CD4-positive, alpha-beta T cell (primary cell): ENCODE results near the gene RNF5. TPM values are rescaled to one million over a fixed set of nuclear protein-coding genes. Genes with fewer than 3 reads are reported as not detected.

Source experiments
- ATAC-seq: fragments of 200-7000 bp; cut with Tn5 transposase; one replicate; pipeline ENCODE4 v1.10.0; 2022; ENCODE audit warnings: mild to moderate bottlenecking; ENCODE audit not compliant: poor library complexity
- CTCF ChIA-PET: fragments of 350-600 bp; sonication (Branson Sonifier 250); formaldehyde crosslinking; loops from one replicate; lab custom pipeline; 2021; ENCODE audit warnings: antibody characterized with exemption, inconsistent platforms; lab: Charles Lee
- POLR2A ChIA-PET: fragments of 350-600 bp; sonication (Branson Sonifier 250); formaldehyde crosslinking; loops from one replicate; lab custom pipeline; 2021; ENCODE audit warnings: antibody characterized with exemption, inconsistent platforms; lab: Charles Lee
- DNase-seq, 14 experiments: peaks; one replicate each; pipeline ENCODE4 v3.0.0-alpha.2; 2013 to 2020; ENCODE audit warnings: mixed read lengths in 2 of 14
- H3K27ac ChIP-seq, 2 donors: one replicate each; pipeline versions ENCODE4 v1.5.1 to v1.7.0; 2013; ENCODE audit warnings: low read length in 2 of 2, low read depth in 1 of 2, mild to moderate bottlenecking in 1 of 2
- H3K27me3 ChIP-seq, 2 experiments: 1 replicate in 1 of 2; 2 replicates in 1 of 2; pipeline versions ENCODE4 v1.6.1 to v1.7.0; 2013; ENCODE audit warnings: low read length in 2 of 2, control low read depth in 1 of 2, mild to moderate bottlenecking in 1 of 2, moderate library complexity in 1 of 2; ENCODE audit not compliant: insufficient read depth in 2 of 2, control insufficient read depth in 1 of 2
- H3K36me3 ChIP-seq: one replicate; pipeline ENCODE4 v1.6.1; 2013; ENCODE audit warnings: low read length, control low read depth; ENCODE audit not compliant: insufficient read depth
- H3K4me1 ChIP-seq: one replicate; pipeline ENCODE4 v1.6.1; 2013; ENCODE audit warnings: low read length, control low read depth; ENCODE audit not compliant: insufficient read depth
- H3K4me3 ChIP-seq: one replicate; pipeline ENCODE4 v1.5.1; 2013; ENCODE audit warnings: mild to moderate bottlenecking, low read length, moderate library complexity
- H3K9me3 ChIP-seq, 2 experiments: 1 replicate in 1 of 2; 2 replicates in 1 of 2; pipeline versions ENCODE4 v1.6.1 to v1.7.0; 2013; ENCODE audit warnings: low read length in 2 of 2, mild to moderate bottlenecking in 2 of 2, control low read depth in 1 of 2, moderate library complexity in 1 of 2; ENCODE audit not compliant: control insufficient read depth in 1 of 2, insufficient read depth in 1 of 2
- H3K27ac Mint-ChIP-seq: one replicate; pipeline ENCODE4 v1.8.0; 2020; ENCODE audit warnings: mixed read lengths
- H3K27me3 Mint-ChIP-seq: one replicate; pipeline ENCODE4 v1.8.0; 2021; ENCODE audit warnings: mixed read lengths
- H3K36me3 Mint-ChIP-seq: one replicate; pipeline ENCODE4 v1.8.0; 2021; ENCODE audit warnings: low read depth, mixed read lengths
- H3K4me1 Mint-ChIP-seq: one replicate; pipeline ENCODE4 v1.8.0; 2021; ENCODE audit warnings: low read depth, mixed read lengths
- H3K4me3 Mint-ChIP-seq: one replicate; pipeline ENCODE4 v1.8.0; 2020; ENCODE audit warnings: mild to moderate bottlenecking, mixed read lengths
- H3K9me3 Mint-ChIP-seq: one replicate; pipeline ENCODE4 v1.8.0; 2020; ENCODE audit warnings: mixed read lengths
- CTCF ChIP-seq: fragments of 200-600 bp; IDR thresholded peaks from one replicate; pipeline ENCODE4 v1.8.0; 2022; ENCODE audit warnings: antibody characterized with exemption, mild to moderate bottlenecking
- intact Hi-C, 2 experiments: fragments of 100-400 bp; cut with DNase I in 1 of 2; cut with micrococcal nuclease in 1 of 2; formaldehyde crosslinking; loops; one replicate each; pipeline versions ENCODE4 v1.15.1 to v1.9.0; 2023 to 2025; cut with DNase I, micrococcal nuclease
- microRNA-seq: library from miRNA; unstranded; fragments of <30 nt; microRNA quantifications from one replicate; pipeline ENCODE4 v1.2.0, GENCODE V29; 2021; ENCODE audit warnings: borderline microRNAs expressed, borderline replicate concordance
- total RNA-seq, 174 experiments: library from RNA in 2 of 174; stranded (reverse) in 2 of 174; gene quantifications; one replicate each; pipeline ENCODE4 v1.2.3 and lab custom pipeline; 2021 to 2026

RNF5 gene
- total RNA-seq, 2 experiments from 2014 or later: 9.6 to 9.9 TPM

- peaks cover 8% of the 10 kb centered on the region for H3K4me1 ChIP-seq
These were observed 46.5 kb downstream of the RNF5 start for GRCh38 chr6:32224696-32225095.

GRCh38 chr6:32226434-32226833, 48.2 kb downstream of the RNF5 start:
- Mint-ChIP-seq H3K36me3 (no peaks in the 10 kb centered on the region), H3K27ac (no peak overlapping the region), H3K9me3 (no peaks in the 10 kb centered on the region), H3K4me1 (peaks cover 21% of the 10 kb centered on the region), H3K4me3 (no peak overlapping the region), H3K27me3 (no peaks in the 10 kb centered on the region)
- TF ChIP-seq CTCF: no peak
- DNase-seq (no peak), ATAC-seq (no peak)
- intact Hi-C loops: no loop called here
- H3K27ac ChIP-seq: no peak overlapping the region
- CTCF ChIA-PET: no interaction called here
- no peak overlapping the region for H3K4me3 ChIP-seq
- H3K36me3 ChIP-seq: no peaks in the 10 kb centered on the region
- POLR2A ChIA-PET: no interaction called here
- H3K27me3 ChIP-seq: no peaks in the 10 kb centered on the region
- no peaks in the 10 kb centered on the region for H3K9me3 ChIP-seq
- H3K4me1 ChIP-seq: peaks cover 8% of the 10 kb centered on the region

More at GRCh38 chr6:32224696-32225095, 46.5 kb downstream of the RNF5 start:
- DNase-seq (no peak), ATAC-seq (no peak)
- Histone ChIP-seq H3K27ac (no peak overlapping the region), H3K36me3 (no peaks in the 10 kb centered on the region), H3K9me3 (no peaks in the 10 kb centered on the region), H3K4me3 (no peak overlapping the region), H3K27me3 (no peaks in the 10 kb centered on the region)
- no peak overlapping the region for H3K4me3 Mint-ChIP-seq
- ChIA-PET CTCF (no interaction called here), POLR2A (no interaction called here)
- H3K36me3 Mint-ChIP-seq: no peaks in the 10 kb centered on the region
- TF ChIP-seq CTCF: no peak
- no peaks in the 10 kb centered on the region for H3K27me3 Mint-ChIP-seq
- H3K4me1 Mint-ChIP-seq: peaks cover 21% of the 10 kb centered on the region
- peak overlapping the region; percentile 57 for H3K27ac Mint-ChIP-seq
- intact Hi-C loops: no loop called here
- no peaks in the 10 kb centered on the region for H3K9me3 Mint-ChIP-seq

Small RNA genes within 50 kb of the gene (microRNA-seq; reads per million reads assigned to microRNA genes)
- gene MIR6721 (not detected), gene MIR6833 (not detected)

Other genes starting within 250 kb of the RNF5 start
- 1 to 10 TPM; 1.5 to 2.2 TPM for gene CFB, start 232.3 kb upstream of the RNF5 start, total RNA-seq
- gene NELFE, start 219.4 kb upstream of the RNF5 start, total RNA-seq: 10 to 100 TPM; 53.8 to 58.2 TPM
- gene SKIC2, start 219.2 kb upstream of the RNF5 start, total RNA-seq: 100 to 1,000 TPM; 133 to 141 TPM
- 10 to 100 TPM; 30.0 to 31.1 TPM for gene DXO, start 206.3 kb upstream of the RNF5 start, total RNA-seq
- 1 to 10 TPM; 4.2 TPM for gene C4A, start 196.3 kb upstream of the RNF5 start, total RNA-seq
- 1 to 10 TPM; 3.0 to 4.0 TPM for gene C4B, start 163.6 kb upstream of the RNF5 start, total RNA-seq
- under 1 TPM; 0.17 to 0.36 TPM for gene CYP21A2, start 140.0 kb upstream of the RNF5 start, total RNA-seq
- 1 to 10 TPM; 8.3 to 9.0 TPM for gene TNXB, start 69.1 kb upstream of the RNF5 start, total RNA-seq
- 10 to 100 TPM; 72.2 to 75.6 TPM for gene ATF6B, start 50.2 kb upstream of the RNF5 start, total RNA-seq
- gene FKBPL, start 48.1 kb upstream of the RNF5 start, total RNA-seq: under 1 TPM; 0.66 to 0.73 TPM
- gene PRRT1, start 26.5 kb upstream of the RNF5 start, total RNA-seq: 1 to 10 TPM; 2.6 to 3.2 TPM
- 1 to 10 TPM; 8.7 to 8.9 TPM for gene PPT2, start 24.3 kb upstream of the RNF5 start, total RNA-seq
- gene EGFL8, start 13.8 kb upstream of the RNF5 start, total RNA-seq: 10 to 100 TPM; 13.1 to 13.8 TPM
- gene AGPAT1, start 2.3 kb upstream of the RNF5 start, total RNA-seq: 10 to 100 TPM; 13.2 to 13.3 TPM
- gene AGER, start 5.8 kb downstream of the RNF5 start, total RNA-seq: 10 to 100 TPM; 23.5 to 27.0 TPM
- 10 to 100 TPM; 62.0 to 65.6 TPM for gene PBX2, start 11.8 kb downstream of the RNF5 start, total RNA-seq
- 100 to 1,000 TPM; 190 to 202 TPM for gene GPSM3, start 14.2 kb downstream of the RNF5 start, total RNA-seq
- gene NOTCH4, start 45.7 kb downstream of the RNF5 start, total RNA-seq: under 1 TPM; 0.47 to 0.53 TPM
- not detected for gene TSBP1, start 193.5 kb downstream of the RNF5 start, total RNA-seq
- gene BTNL2, start 228.8 kb downstream of the RNF5 start, total RNA-seq: not detected